Measurements from ENCODE around the gene PSAPL1. TPM values are rescaled to one million over a fixed set of nuclear protein-coding genes. Genes with fewer than 3 reads are reported as not detected.

PSAPL1 gene
- total RNA-seq, 1 experiment from 2014 or later = not detected

GRCh38 chr4:7419961-7420660, 14.6 kb downstream of the PSAPL1 start:
- DNase-seq (ENCODE audit: low read depth) = no peak

GRCh38 chr4:7418131-7418943, 16.4 kb downstream of the PSAPL1 start:
- no peak for DNase-seq (ENCODE audit: low read depth)

DNA sequence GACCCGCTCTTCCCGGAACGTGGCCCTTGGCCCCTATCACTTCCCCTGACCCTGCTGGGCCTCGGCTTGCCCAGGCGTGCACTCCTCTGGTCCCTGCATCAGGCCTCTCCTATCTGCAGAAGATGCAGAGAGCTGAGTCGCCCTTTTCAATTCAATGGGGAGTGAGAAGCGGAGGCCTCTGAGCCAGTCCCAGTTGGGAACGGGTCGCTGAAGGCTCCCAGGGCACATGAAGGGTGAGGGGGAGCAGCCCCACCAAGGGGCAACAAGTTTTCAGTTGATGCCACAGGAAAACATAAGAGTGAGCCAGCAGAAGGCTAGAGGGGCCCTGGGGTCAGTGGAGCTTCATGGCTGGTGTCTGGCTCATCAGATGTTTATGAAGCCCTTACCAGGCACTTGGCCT, 17.1 kb downstream of the PSAPL1 start:
- no peak for DNase-seq (ENCODE audit: low read depth)

DNA sequence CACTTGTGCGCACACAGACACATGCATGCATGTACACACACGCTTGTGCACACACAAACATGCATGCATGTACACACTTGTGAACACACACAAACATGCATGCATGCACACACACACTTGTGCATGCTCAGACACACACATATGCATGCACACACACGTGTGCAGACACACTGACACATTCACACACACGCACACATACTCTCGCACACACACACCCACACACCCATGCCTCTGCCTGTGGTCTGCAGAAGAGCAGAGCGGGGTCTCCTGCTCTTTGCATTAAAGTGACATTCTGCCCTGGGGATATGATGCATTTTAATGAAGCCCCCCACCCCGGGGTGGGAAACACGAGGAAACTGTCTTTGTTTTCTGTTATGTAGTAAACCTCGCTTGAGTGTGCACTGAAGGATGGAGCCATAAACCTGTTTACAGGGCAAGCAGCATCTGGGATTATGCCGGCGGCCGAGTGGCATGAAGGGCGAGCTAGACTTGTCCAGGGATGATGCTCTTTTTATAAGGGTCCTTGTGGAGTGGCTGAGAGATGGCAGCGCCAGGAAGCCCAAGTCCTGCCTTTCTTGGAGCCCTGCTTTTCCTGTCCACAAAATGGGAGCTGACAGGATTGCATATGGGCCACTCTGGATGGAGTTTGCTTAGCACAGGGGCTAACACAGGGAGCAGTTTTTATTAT, 17.8 kb downstream of the PSAPL1 start:
- DNase-seq (ENCODE audit: low read depth) = no peak

DNA sequence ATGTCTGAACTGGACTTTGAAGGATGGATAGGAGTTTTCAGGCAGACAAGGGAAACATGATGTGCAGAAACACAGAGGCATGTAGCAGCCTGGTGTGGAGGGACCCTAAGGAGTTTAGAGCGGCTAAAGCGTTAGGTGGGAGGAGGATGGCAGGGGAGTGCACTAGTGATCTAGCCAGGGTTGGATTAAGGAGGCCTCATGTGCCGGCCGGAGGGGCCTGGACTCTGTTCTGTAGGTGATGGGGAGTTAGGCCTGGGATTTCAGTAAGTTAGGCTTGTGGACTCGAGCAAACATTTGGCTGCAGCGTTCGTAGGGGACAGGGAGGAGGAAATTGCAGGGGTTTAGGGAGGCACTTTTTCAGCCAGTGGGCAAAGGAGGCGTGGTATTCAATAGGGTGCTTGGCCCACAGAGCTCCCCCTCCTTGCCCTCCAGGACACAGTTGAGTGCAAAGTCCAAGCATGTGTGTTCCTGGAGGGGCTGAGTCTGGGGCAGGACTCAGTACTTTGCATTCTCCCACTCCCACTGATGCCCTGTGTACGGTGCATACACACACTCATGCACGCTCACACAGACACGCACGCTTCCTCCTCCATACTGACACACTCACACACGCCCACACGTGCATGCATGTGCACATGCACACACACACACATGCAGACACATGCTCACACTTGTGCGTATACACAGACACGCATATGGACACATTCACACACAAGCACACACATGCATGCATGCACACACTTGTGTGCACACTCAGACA, 18.6 kb downstream of the PSAPL1 start:
- DNase-seq (ENCODE audit: low read depth) = no peak

DNA sequence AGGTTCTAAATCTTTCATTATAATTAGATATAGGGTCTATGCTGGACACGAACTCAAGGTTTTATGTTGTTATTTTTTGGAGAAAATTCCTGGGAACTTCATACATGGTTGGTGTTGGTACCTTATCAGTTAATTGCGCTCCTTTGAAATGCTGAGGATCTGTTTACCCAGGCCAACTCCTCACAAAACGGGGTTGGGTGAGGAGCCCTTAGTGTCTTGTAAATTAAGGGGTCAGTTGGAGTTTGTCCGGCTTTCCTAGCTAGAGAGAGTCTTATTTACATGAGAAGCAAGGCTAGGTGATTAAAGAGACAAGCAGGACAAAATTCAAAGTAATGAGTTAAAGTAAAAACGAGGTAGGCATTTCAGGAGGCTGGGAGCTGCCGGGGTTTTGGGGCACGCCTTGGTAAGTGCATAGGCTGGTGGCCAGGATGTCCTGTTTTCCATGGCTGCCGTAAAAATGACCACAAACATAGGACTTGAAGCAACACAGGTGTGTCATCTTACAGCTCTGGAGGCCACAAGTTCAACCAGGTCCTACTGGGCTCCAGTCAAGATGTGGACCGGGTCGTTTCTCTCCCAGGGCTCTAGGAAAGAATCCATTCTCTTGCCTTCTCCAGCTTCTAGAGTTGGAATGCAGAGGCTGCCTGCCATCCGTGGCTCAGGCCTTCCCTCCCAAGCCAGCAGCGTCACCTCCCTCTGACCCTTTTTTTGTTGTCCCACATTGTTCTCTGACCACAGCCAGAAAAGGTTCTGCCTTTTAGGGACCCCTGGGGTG, 19.8 kb downstream of the PSAPL1 start:
- DNase-seq (ENCODE audit: low read depth) = no peak

- DNase-seq (ENCODE audit: low read depth) = no peak
Observed at GRCh38 chr4:7414046-7414445, 20.7 kb downstream of the PSAPL1 start.

DNA sequence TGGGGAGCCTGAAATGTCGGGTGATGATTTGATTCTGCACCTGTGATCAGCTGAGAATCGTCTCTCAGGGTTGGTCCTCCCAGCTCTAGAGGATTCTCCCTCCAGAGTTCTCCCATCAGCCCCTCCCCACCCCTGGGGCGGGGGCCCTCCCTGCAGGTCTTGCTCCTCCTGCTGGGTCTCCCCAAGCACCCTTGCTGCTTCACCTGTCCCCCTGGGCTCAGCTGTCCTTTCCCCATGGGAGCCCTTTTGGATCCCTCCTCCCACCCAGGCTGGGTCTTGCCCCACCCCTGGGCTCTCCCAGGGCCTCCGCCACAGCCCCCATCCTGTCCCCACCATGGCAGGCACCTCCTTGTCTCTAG, 22.2 kb downstream of the PSAPL1 start:
- no peak for DNase-seq (ENCODE audit: low read depth)

DNA sequence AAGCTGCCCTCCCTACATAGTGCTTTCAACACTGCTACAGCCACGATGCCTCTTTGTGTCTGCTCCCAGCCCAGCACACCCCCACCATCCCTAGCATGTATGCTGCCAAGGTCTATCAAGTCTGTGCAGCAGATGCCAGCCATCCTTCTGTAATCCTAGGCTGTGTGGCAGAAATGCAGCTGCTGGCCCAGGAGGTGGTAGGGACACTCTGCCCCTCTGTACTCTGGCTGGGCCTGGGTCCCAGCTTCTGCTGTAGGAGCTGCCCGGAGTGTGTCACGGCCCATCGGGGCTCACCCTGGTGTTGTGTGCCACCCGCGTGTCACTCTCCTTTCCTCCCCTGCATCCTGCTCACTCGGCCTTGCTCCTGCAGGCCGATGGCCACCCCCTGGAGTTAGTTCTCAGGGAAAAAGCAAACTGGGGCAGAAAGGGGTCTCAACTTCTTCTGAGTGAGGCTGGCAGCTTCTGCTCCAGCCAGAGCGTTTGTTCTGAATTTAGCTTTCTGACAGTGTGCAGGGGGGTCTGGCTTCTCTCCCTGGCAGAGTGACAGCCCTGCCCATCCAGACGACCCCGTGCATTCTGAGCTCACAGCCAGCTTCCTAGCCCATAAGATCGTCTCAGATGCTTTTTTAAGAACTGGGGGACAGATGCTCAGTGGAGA, 22.7 kb downstream of the PSAPL1 start:
- DNase-seq (ENCODE audit: low read depth) = no peak

GRCh38 chr4:7411491-7411890, 23.2 kb downstream of the PSAPL1 start:
- DNase-seq (ENCODE audit: low read depth) = no peak

DNA sequence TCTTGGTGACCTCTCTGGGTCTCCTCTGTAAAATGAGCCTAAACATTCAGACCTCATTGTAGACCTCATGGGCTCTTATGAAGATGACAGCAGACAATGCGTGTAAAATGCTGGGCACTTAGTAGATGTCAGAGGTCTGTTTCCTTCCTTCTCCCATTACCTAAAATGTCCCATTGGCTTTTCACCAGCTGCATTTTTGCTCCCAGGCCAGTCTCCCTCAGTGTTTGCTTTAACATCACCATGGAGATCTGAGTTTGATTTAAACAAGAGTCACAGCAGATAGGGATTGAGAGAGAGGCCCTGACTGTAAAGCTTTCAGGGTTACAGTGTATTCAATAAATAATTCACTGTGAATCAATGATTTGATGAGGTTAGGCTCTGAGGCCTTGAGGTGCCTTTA, 24.3 kb downstream of the PSAPL1 start:
- DNase-seq (ENCODE audit: low read depth) = no peak

GRCh38 chr4:7408166-7408565, 26.6 kb downstream of the PSAPL1 start:
- no peak for DNase-seq (ENCODE audit: low read depth)

DNA sequence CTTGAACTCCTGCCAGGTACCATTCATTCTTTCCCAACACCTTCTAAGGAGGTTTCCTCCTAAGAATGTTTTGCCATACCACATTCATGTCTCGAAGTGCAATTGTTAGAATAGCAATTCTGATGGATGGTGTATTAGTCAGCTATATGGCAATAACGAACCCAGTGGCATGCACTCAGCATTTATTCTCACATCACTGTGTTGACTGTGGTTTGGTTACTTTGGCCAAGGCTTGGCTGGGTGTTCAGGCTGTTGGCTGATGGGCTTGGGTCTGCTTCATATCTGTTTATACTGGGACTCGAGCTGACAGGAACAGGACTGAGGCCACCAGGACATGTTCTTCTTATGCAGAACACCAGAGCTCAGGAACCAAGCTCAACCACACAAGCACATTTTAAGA, 31.7 kb downstream of the PSAPL1 start:
- DNase-seq (ENCODE audit: low read depth) = no peak

DNA sequence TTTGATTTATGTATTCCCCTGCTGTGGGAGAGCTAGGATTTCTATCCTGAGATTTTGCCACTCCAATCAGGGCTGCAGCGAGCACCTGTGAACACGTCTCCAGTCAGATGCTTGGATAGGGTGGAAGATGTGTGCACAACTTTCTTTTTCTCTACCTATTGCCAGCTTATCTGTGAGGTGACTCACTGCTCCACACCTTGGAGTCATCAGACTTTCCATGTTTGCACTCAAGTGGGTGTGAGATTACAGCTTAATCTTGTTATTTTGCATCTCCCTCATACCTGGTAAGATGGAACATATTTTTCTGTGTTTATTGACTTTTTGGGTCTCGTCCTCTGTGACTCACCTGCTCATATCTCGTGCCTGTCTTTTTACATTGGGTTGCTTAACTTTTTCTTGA, 32.2 kb downstream of the PSAPL1 start:
- no peak for DNase-seq (ENCODE audit: low read depth)

DNA sequence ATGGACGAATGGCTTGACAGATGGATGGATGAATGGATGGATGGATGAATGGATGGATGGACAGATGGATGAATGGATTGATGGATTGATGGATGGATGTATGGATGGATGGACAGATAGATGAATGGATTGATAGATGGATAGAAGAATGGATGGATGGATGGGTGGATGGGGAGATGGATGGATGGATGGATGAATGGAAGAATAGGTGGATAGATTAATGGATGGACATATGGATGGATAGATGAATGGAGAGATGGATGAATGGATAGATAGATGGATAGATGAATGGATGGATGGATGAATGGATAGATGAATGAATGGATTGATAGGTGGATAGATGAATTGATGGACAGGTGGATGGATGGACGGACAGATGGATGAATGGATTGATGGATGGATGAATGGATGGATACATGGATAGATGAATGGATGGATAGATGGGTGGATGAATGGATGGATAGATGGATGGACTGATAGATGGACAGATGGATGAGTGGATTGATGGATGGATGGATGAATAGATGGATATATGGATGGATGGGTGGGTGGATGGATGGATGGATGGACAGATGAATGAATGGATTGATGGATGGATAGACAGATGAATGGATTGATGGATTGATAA, 33.9 kb downstream of the PSAPL1 start:
- DNase-seq (ENCODE audit: low read depth) = no peak

DNA sequence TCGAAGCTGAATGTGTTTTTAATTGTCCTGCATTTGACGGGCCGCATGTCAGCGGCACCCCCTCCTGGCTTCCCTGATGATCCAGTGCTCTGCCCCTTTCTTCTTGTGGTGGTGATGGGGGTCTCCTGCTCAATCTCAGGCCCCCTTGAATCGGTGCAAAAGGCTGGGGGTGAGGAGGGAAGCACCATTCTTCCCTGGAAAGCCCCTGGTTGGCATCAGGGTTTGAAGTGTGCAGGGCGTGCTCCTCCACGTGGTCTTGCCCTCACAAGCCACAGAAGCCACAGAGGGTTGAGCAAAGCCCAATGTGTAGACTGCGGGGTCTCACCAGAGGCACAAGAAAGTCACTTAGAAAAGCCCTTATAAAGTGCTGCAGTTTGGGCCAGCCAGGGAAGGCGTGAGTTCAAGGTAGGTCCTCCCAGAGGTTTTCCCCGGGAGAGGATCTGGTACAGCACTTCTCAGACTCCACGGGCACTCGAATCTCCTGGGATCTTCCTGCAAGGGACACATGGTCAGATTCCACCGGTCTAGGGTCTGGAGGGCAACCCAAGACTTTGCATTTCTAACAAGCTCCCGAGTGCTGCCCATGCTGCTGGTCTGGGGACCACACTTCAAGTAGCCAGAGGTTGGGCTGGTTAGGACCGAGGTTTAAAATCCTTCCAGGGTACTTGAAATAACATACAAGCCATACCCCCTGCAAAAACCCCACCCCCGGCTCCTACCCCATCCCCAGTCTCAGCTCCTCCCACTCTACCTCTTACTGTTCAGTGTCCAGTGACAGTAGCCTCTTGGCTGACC, 35.1 kb downstream of the PSAPL1 start:
- no peak for DNase-seq (ENCODE audit: low read depth)

- DNase-seq (ENCODE audit: low read depth) = no peak
Observed at GRCh38 chr4:7398788-7399439, 35.8 kb downstream of the PSAPL1 start.

- DNase-seq (ENCODE audit: low read depth) = peak; percentile 55
Observed at GRCh38 chr4:7398104-7398423, 36.7 kb downstream of the PSAPL1 start.

Measured in HT1080 (cell line).